Esophagus squamous epithelium (tissue), 4 donors: ENCODE data around the gene TMC1.

ENCODE experiments used
- POLR2A ChIP-seq, 4 donors: fragments of 450-650 bp; IDR thresholded peaks; one replicate each; pipeline ENCODE4 v1.6.1; 2017; ENCODE audit warnings: antibody characterized with exemption in 4 of 4, mild to moderate bottlenecking in 4 of 4, moderate library complexity in 3 of 4
- TF ChIP-seq, protein P1 (sequence below), 6 experiments: fragments of 450-650 bp in 4 of 6; fragments of 200-600 bp in 2 of 6; sonication (generic) in 2 of 6; IDR thresholded peaks; one replicate each; pipeline ENCODE4 v1.5.1; 2016 to 2019; ENCODE audit warnings: antibody characterized with exemption in 6 of 6, mild to moderate bottlenecking in 4 of 6, moderate library complexity in 4 of 6

DNA sequence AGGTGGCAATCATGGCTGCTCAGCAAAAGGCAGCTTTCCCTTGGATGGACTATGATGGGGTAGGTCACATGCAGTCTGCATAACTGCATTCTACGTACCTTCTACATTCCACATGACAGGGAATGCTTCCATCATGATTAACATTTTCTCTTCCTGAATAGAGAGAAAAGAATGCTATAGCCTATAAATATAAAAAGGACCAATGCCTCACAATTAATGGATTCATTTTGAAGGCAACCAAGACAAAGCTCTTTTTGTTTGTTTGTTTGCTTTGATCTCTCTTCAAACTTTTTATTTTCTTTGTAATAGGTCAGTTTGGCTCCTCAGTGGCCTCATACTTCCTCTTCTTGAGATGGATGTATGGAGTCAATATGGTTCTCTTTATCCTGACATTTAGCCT, 230.1 kb downstream of the TMC1 start:
- TF ChIP-seq, protein P1, sequence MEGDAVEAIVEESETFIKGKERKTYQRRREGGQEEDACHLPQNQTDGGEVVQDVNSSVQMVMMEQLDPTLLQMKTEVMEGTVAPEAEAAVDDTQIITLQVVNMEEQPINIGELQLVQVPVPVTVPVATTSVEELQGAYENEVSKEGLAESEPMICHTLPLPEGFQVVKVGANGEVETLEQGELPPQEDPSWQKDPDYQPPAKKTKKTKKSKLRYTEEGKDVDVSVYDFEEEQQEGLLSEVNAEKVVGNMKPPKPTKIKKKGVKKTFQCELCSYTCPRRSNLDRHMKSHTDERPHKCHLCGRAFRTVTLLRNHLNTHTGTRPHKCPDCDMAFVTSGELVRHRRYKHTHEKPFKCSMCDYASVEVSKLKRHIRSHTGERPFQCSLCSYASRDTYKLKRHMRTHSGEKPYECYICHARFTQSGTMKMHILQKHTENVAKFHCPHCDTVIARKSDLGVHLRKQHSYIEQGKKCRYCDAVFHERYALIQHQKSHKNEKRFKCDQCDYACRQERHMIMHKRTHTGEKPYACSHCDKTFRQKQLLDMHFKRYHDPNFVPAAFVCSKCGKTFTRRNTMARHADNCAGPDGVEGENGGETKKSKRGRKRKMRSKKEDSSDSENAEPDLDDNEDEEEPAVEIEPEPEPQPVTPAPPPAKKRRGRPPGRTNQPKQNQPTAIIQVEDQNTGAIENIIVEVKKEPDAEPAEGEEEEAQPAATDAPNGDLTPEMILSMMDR (IDR thresholded peaks at IDR 0.05): no peak
- no peak for TF ChIP-seq POLR2A (IDR thresholded peaks at IDR 0.05)
